Trophoblast cell (in vitro differentiated cells and primary cell): Measurements from ENCODE around the gene GRM4.

Experiments used
- DNase-seq, 2 donors: peaks; one replicate each; pipeline ENCODE4 v3.0.0-alpha.2; 2016
- H2AFZ ChIP-seq: 2 replicates; pipeline ENCODE4 v1.6.1; 2013; ENCODE audit warnings: low read length, moderate library complexity, mild to moderate bottlenecking; ENCODE audit not compliant: insufficient read depth, poor library complexity
- H2AK5ac ChIP-seq: 2 replicates; pipeline ENCODE4 v1.6.1; 2013; ENCODE audit warnings: mild to moderate bottlenecking, low read length
- H2BK120ac ChIP-seq: 2 replicates; pipeline ENCODE4 v1.6.1; 2013; ENCODE audit warnings: low read length, mild to moderate bottlenecking, moderate library complexity; ENCODE audit not compliant: insufficient read depth, poor library complexity
- H2BK12ac ChIP-seq: 2 replicates; pipeline ENCODE4 v1.6.1; 2013; ENCODE audit warnings: mild to moderate bottlenecking, low read length, moderate library complexity
- H2BK5ac ChIP-seq: 2 replicates; pipeline ENCODE4 v1.6.1; 2013; ENCODE audit warnings: low read length, low read depth, moderate library complexity, mild to moderate bottlenecking; ENCODE audit not compliant: poor library complexity
- H3K14ac ChIP-seq: 2 replicates; pipeline ENCODE4 v1.6.1; 2013; ENCODE audit warnings: mild to moderate bottlenecking, low read length
- H3K18ac ChIP-seq: 2 replicates; pipeline ENCODE4 v1.6.1; 2013; ENCODE audit warnings: mild to moderate bottlenecking, low read length
- H3K23ac ChIP-seq: 2 replicates; pipeline ENCODE4 v1.6.1; 2013; ENCODE audit warnings: low read length
- H3K27ac ChIP-seq: 2 replicates; pipeline ENCODE4 v1.5.1; 2013; ENCODE audit warnings: low read depth, mild to moderate bottlenecking, inconsistent platforms, low read length, moderate library complexity
- H3K27me3 ChIP-seq: 2 replicates; pipeline ENCODE4 v1.6.1; 2013; ENCODE audit warnings: inconsistent platforms, mild to moderate bottlenecking, low read length, moderate library complexity; ENCODE audit not compliant: insufficient read depth
- H3K36me3 ChIP-seq, 2 experiments: 1 replicate in 1 of 2; 2 replicates in 1 of 2; pipeline ENCODE4 v1.6.1; 2013; ENCODE audit warnings: low read length in 2 of 2, mild to moderate bottlenecking in 2 of 2, moderate library complexity in 1 of 2; ENCODE audit not compliant: insufficient read depth in 2 of 2, control insufficient read depth in 1 of 2
- H3K4ac ChIP-seq: 2 replicates; pipeline ENCODE4 v1.6.1; 2013; ENCODE audit warnings: low read depth, mild to moderate bottlenecking, low read length, moderate library complexity
- H3K4me1 ChIP-seq, 2 experiments: 1 replicate in 1 of 2; 2 replicates in 1 of 2; pipeline ENCODE4 v1.6.1; 2013; ENCODE audit warnings: low read length in 2 of 2, mild to moderate bottlenecking in 2 of 2, moderate library complexity in 1 of 2; ENCODE audit not compliant: insufficient read depth in 2 of 2, control insufficient read depth in 1 of 2
- H3K4me2 ChIP-seq: 2 replicates; pipeline ENCODE4 v1.6.1; 2013; ENCODE audit warnings: inconsistent platforms, mild to moderate bottlenecking, low read length, moderate library complexity
- H3K4me3 ChIP-seq: 2 replicates; pipeline ENCODE4 v1.5.1; 2013; ENCODE audit warnings: mild to moderate bottlenecking, low read depth, low read length, inconsistent platforms
- H3K79me1 ChIP-seq: one replicate; pipeline ENCODE4 v1.6.1; 2013; ENCODE audit warnings: low read length
- H3K79me2 ChIP-seq: 2 replicates; pipeline ENCODE4 v1.6.1; 2013; ENCODE audit warnings: low read length, mild to moderate bottlenecking; ENCODE audit not compliant: control insufficient read depth, insufficient read depth, poor library complexity
- H3K9ac ChIP-seq: 2 replicates; pipeline ENCODE4 v1.6.1; 2013; ENCODE audit warnings: mild to moderate bottlenecking, low read length
- H3K9me3 ChIP-seq: 2 replicates; pipeline ENCODE4 v1.6.1; 2013; ENCODE audit warnings: low read depth, mild to moderate bottlenecking, control low read depth, inconsistent platforms, low read length; ENCODE audit not compliant: insufficient read depth
- H4K12ac ChIP-seq: 2 replicates; pipeline ENCODE4 v1.6.1; 2013; ENCODE audit warnings: low read depth, mild to moderate bottlenecking, low read length, moderate library complexity
- H4K8ac ChIP-seq: 2 replicates; pipeline ENCODE4 v1.6.1; 2013; ENCODE audit warnings: low read depth, mild to moderate bottlenecking, low read length, moderate library complexity
- H4K91ac ChIP-seq: one replicate; pipeline ENCODE4 v1.6.1; 2013; ENCODE audit warnings: low read depth, mild to moderate bottlenecking, low read length, moderate library complexity
- WGBS: extraction: QIAGEN DNeasy Blood & Tissue Kit; methylation state at CpG from one replicate; pipeline ENCODE4 v1.1.7; 2013; ENCODE audit warnings: missing lambda C conversion rate; ENCODE audit not compliant: insufficient read length, insufficient coverage; ENCODE audit errors: extremely low coverage; 5-methylcytosine and 5-hydroxymethylcytosine counted together

The GRM4 gene

GRCh38 chr6:34027939-34028441 is 117.9 kb downstream of the GRM4 start:
- H3K79me1 ChIP-seq = no peaks in the 10 kb centered on the region
- no peak overlapping the region for H4K12ac ChIP-seq
- H2AK5ac ChIP-seq = no peak overlapping the region
- H4K91ac ChIP-seq = no peak overlapping the region
- H3K23ac ChIP-seq = no peak overlapping the region
- no peak overlapping the region for H2BK12ac ChIP-seq
- H3K14ac ChIP-seq = no peak overlapping the region
- WGBS = no CpG with 5 or more reads among the region's 31 CpGs
- peaks cover 3% of the 10 kb centered on the region for H3K9me3 ChIP-seq
- H3K4ac ChIP-seq = no peak overlapping the region
- H3K18ac ChIP-seq = no peak overlapping the region
- no peak overlapping the region for H2BK5ac ChIP-seq
- H3K4me3 ChIP-seq = no peak overlapping the region
- H3K27ac ChIP-seq = no peak overlapping the region
- H3K4me2 ChIP-seq = no peak overlapping the region
- peak; percentile 15 to 43 for DNase-seq
- no peaks in the 10 kb centered on the region for H3K36me3 ChIP-seq
- H3K79me2 ChIP-seq = no peaks in the 10 kb centered on the region
- no peaks in the 10 kb centered on the region for H3K4me1 ChIP-seq
- no peak overlapping the region for H2AFZ ChIP-seq
- H2BK120ac ChIP-seq = no peak overlapping the region
- no peak overlapping the region for H3K9ac ChIP-seq
- H3K27me3 ChIP-seq = no peaks in the 10 kb centered on the region
- H4K8ac ChIP-seq = no peak overlapping the region

DNA sequence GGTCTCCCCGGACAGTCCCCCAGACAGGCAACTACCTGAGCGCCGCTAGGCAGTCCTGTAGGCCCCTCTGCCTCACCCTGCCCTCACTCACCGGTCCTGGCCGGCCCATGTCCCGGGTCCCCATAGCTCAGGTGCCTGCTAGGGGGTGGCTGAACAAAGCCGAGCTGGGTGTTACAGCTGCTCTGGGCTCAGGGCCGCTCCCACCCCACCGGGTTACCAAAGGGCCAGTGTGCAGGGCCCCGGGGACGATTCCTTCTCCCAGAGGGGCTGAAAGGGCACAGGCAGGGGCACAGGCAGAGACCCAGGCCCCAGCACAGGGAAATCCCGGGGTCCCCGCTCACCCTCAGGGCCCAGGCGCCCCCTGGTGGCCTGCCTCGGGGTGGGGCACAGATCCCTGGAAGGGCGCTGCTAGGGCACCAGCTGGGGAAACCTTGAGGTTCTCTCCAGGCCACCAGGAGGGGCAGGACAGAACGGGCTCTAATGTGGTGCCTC is 118.4 kb downstream of the GRM4 start:
- Histone ChIP-seq H2BK12ac (no peak overlapping the region), H3K36me3 (no peaks in the 10 kb centered on the region), H3K79me1 (no peaks in the 10 kb centered on the region), H4K91ac (no peak overlapping the region), H3K18ac (no peak overlapping the region), H3K9me3 (peaks cover 3% of the 10 kb centered on the region), H3K79me2 (no peaks in the 10 kb centered on the region), H3K9ac (no peak overlapping the region), H2BK120ac (no peak overlapping the region), H3K27ac (no peak overlapping the region), H4K8ac (no peak overlapping the region), H3K4me3 (no peak overlapping the region), H3K23ac (no peak overlapping the region), H3K4me1 (no peaks in the 10 kb centered on the region), H3K4ac (no peak overlapping the region), H2AK5ac (no peak overlapping the region), H4K12ac (no peak overlapping the region), H2BK5ac (no peak overlapping the region), H3K27me3 (no peaks in the 10 kb centered on the region), H3K14ac (no peak overlapping the region), H3K4me2 (no peak overlapping the region), H2AFZ (no peak overlapping the region)
- peak; percentile 7 to 42 for DNase-seq
- WGBS = no CpG with 5 or more reads among the region's 17 CpGs

- H2AFZ ChIP-seq = no peak overlapping the region
- no peak overlapping the region for H3K4me2 ChIP-seq
These were observed 120.0 kb downstream of the GRM4 start for GRCh38 chr6:34025861-34026260.

GRCh38 chr6:34025112-34025807 is 120.6 kb downstream of the GRM4 start:
- no peaks in the 10 kb centered on the region for H3K79me2 ChIP-seq
- DNase-seq = no peak
- no peak overlapping the region for H2BK12ac ChIP-seq
- H3K14ac ChIP-seq = no peak overlapping the region
- no peak overlapping the region for H3K23ac ChIP-seq
- H3K4me1 ChIP-seq = no peaks in the 10 kb centered on the region
- H3K18ac ChIP-seq = no peak overlapping the region
- H3K4me3 ChIP-seq = no peak overlapping the region
- no peak overlapping the region for H2BK5ac ChIP-seq
- no peak overlapping the region for H3K27ac ChIP-seq
- no peaks in the 10 kb centered on the region for H3K36me3 ChIP-seq
- H3K9ac ChIP-seq = no peak overlapping the region
- no peaks in the 10 kb centered on the region for H3K27me3 ChIP-seq
- no peak overlapping the region for H4K12ac ChIP-seq
- H3K79me1 ChIP-seq = no peaks in the 10 kb centered on the region
- H4K91ac ChIP-seq = no peak overlapping the region
- H3K4me2 ChIP-seq = no peak overlapping the region
- WGBS = no CpG with 5 or more reads among the region's 8 CpGs
- H2AFZ ChIP-seq = no peak overlapping the region
- no peak overlapping the region for H2AK5ac ChIP-seq
- no peak overlapping the region for H3K4ac ChIP-seq
- no peak overlapping the region for H4K8ac ChIP-seq
- H2BK120ac ChIP-seq = no peak overlapping the region
- H3K9me3 ChIP-seq = peaks cover 3% of the 10 kb centered on the region

More at GRCh38 chr6:34025861-34026260, 120.0 kb downstream of the GRM4 start:
- H3K4ac ChIP-seq = no peak overlapping the region
- no peak overlapping the region for H3K4me3 ChIP-seq
- no peaks in the 10 kb centered on the region for H3K27me3 ChIP-seq
- H3K18ac ChIP-seq = no peak overlapping the region
- H3K27ac ChIP-seq = no peak overlapping the region
- H3K14ac ChIP-seq = no peak overlapping the region
- no peak overlapping the region for H2BK12ac ChIP-seq
- no peak overlapping the region for H4K8ac ChIP-seq
- no peak overlapping the region for H4K12ac ChIP-seq
- H3K9me3 ChIP-seq = peaks cover 3% of the 10 kb centered on the region
- no peak overlapping the region for H2BK5ac ChIP-seq
- no peak for DNase-seq
- WGBS = no CpG with 5 or more reads among the region's 8 CpGs
- H3K4me1 ChIP-seq = no peaks in the 10 kb centered on the region
- no peak overlapping the region for H3K9ac ChIP-seq
- no peak overlapping the region for H4K91ac ChIP-seq
- H3K36me3 ChIP-seq = no peaks in the 10 kb centered on the region
- H3K23ac ChIP-seq = no peak overlapping the region
- H2BK120ac ChIP-seq = no peak overlapping the region
- H2AK5ac ChIP-seq = no peak overlapping the region
- no peaks in the 10 kb centered on the region for H3K79me1 ChIP-seq
- H3K79me2 ChIP-seq = no peaks in the 10 kb centered on the region
